Gastroesophageal sphincter (tissue), 3 donors: ENCODE data around the gene AGPAT3.

ENCODE experiments used
- POLR2A ChIP-seq, 2 donors: fragments of 450-650 bp; IDR thresholded peaks; one replicate each; pipeline ENCODE4 v1.6.1; 2017; ENCODE audit warnings: antibody characterized with exemption in 2 of 2, mild to moderate bottlenecking in 2 of 2, moderate library complexity in 1 of 2
- POLR2AphosphoS5 ChIP-seq: sonication (generic); formaldehyde crosslinking; IDR thresholded peaks from one replicate; pipeline ENCODE4 v1.6.1; 2017; ENCODE audit warnings: antibody characterized with exemption
- TF ChIP-seq, protein P1 (sequence below), 4 experiments: fragments of 200-600 bp in 2 of 4; fragments of 450-650 bp in 2 of 4; sonication (generic) in 1 of 4; IDR thresholded peaks; one replicate each; pipeline ENCODE4 v1.5.1; 2017 to 2019; ENCODE audit warnings: antibody characterized with exemption in 4 of 4, mild to moderate bottlenecking in 2 of 4, moderate library complexity in 2 of 4

DNA sequence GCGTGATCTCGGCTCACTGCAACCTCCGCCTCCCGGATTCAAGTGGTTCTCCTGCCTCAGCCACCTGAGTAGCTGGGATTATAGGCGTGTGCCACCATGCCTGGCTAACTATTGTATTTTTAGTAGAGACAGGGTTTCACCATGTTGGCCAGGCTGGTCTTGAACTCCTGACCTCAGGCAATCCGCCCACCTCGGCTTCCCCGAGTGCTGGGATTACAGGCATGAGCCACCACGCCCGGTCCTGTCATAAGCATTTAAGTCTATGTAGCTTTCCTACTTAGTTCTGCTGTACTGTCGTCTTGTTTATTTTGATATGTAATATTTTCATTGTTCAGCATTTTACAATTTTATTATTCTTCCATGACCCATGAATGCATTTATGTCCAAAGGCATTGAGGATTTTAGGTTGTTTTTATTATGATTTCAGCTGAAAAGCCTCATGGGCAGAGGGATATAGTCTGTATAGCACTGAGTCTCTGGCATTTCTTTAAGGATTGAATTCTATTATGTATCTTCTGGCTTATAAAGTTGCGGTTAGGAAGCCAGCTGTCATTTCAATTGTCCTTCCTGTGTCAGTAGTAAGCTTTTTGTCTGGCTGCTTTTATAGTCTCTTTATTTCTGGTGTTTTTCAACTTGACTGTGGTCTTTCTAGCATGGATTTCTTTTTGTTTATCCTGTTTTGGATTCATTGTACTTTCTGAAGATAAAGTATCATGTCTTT lies 9.2 kb downstream of the AGPAT3 start:
- TF ChIP-seq, protein P1, sequence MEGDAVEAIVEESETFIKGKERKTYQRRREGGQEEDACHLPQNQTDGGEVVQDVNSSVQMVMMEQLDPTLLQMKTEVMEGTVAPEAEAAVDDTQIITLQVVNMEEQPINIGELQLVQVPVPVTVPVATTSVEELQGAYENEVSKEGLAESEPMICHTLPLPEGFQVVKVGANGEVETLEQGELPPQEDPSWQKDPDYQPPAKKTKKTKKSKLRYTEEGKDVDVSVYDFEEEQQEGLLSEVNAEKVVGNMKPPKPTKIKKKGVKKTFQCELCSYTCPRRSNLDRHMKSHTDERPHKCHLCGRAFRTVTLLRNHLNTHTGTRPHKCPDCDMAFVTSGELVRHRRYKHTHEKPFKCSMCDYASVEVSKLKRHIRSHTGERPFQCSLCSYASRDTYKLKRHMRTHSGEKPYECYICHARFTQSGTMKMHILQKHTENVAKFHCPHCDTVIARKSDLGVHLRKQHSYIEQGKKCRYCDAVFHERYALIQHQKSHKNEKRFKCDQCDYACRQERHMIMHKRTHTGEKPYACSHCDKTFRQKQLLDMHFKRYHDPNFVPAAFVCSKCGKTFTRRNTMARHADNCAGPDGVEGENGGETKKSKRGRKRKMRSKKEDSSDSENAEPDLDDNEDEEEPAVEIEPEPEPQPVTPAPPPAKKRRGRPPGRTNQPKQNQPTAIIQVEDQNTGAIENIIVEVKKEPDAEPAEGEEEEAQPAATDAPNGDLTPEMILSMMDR (IDR thresholded peaks at IDR 0.05) = no peak
- TF ChIP-seq POLR2AphosphoS5 (no peak), POLR2A (IDR thresholded peaks at IDR 0.05) (no peak)
